Measurements from ENCODE around the gene MARK2.

- TF ChIP-seq SUZ12 (IDR thresholded peaks at IDR 0.05; ENCODE audit: extremely low read depth, insufficient read depth, insufficient read length) (no peak), ZNF274 (IDR thresholded peaks at IDR 0.05; ENCODE audit: low read depth, low read length) (no peak)
Measured at GRCh38 chr11:63844836-63845235, 5.9 kb downstream of the MARK2 start.

Measured in NT2/D1 (cell line).